Activated CD8-positive, alpha-beta T cell treated with anti-CD3 and anti-CD28 coated beads, Interleukin-2, amount 10 ng/mL, durations not matched to agents 7 days and 5 days (primary cell): ENCODE results near the gene MYO1A. TPM values are rescaled to one million over a fixed set of nuclear protein-coding genes. Genes with fewer than 3 reads are reported as not detected.
"Not testable (repeated sequence)": the region's sequence is repeated elsewhere in the genome, so short reads cannot be mapped to it uniquely, and the experiment has no call there.

Source experiments
- ATAC-seq: fragments of 150-1000 bp; cut with Tn5 transposase; one replicate; pipeline ENCODE4 v1.10.0; 2021; ENCODE audit warnings: moderate library complexity
- CTCF ChIA-PET: fragments of 350-600 bp; sonication (Branson Sonifier 250); formaldehyde crosslinking; loops from one replicate; lab custom pipeline; 2021; ENCODE audit warnings: antibody characterized with exemption; lab: Charles Lee
- POLR2A ChIA-PET: fragments of 350-600 bp; sonication (Branson Sonifier 250); formaldehyde crosslinking; loops from one replicate; lab custom pipeline; 2021; ENCODE audit warnings: antibody characterized with exemption; lab: Charles Lee
- DNase-seq: peaks from one replicate; pipeline ENCODE4 v3.0.0-alpha.2; 2020
- H3K27ac Mint-ChIP-seq: one replicate; pipeline ENCODE4 v1.8.0; 2021; ENCODE audit warnings: mild to moderate bottlenecking, mixed read lengths
- H3K27me3 Mint-ChIP-seq: one replicate; pipeline ENCODE4 v1.8.0; 2021; ENCODE audit warnings: low read depth, mixed read lengths
- H3K36me3 Mint-ChIP-seq: one replicate; pipeline ENCODE4 v1.8.0; 2021; ENCODE audit warnings: low read depth, mixed read lengths
- H3K4me1 Mint-ChIP-seq: one replicate; pipeline ENCODE4 v1.8.0; 2021; ENCODE audit warnings: low read depth, mixed read lengths
- H3K4me3 Mint-ChIP-seq: one replicate; pipeline ENCODE4 v1.8.0; 2021; ENCODE audit warnings: mild to moderate bottlenecking, mixed read lengths
- H3K9me3 Mint-ChIP-seq: one replicate; pipeline ENCODE4 v1.8.0; 2022; ENCODE audit warnings: mixed read lengths; ENCODE audit not compliant: insufficient read depth
- total RNA-seq, 2 experiments: library from RNA; stranded (reverse); gene quantifications; one replicate each; pipeline ENCODE4 v1.2.3, GENCODE V29; 2021

The MYO1A gene
- total RNA-seq, 2 experiments from 2014 or later = 1.3 to 1.4 TPM

GRCh38 chr12:57033431-57033830 lies 16.5 kb downstream of the MYO1A start:
- Mint-ChIP-seq H3K4me3 (no peak overlapping the region), H3K27ac (no peak overlapping the region), H3K9me3 (no peaks in the 10 kb centered on the region), H3K4me1 (peaks cover 18% of the 10 kb centered on the region), H3K27me3 (no peaks in the 10 kb centered on the region), H3K36me3 (no peaks in the 10 kb centered on the region)
- CTCF ChIA-PET = interaction anchor here (0.9 to 16.8 kb wide), 7 partner anchors 15 to 78 kb away, joined by 3 to 229 read pairs (median 15); partner anchors contain the start of genes MYO1A and STAT6
- ATAC-seq (no peak), DNase-seq (no peak)
- POLR2A ChIA-PET = interaction anchor here (1.9 kb wide), 1 partner anchor 14 kb away, joined by 8 read pairs; no protein-coding TSS in a partner anchor

- POLR2A ChIA-PET = interaction anchor here (0.8 to 2.1 kb wide), 4 partner anchors 16 to 80 kb away, joined by 4 to 9 read pairs (median 8); partner anchors contain the start of gene MYO1A
These were observed 18.1 kb downstream of the MYO1A start for GRCh38 chr12:57031789-57032188.

GRCh38 chr12:57031138-57031725 lies 18.7 kb downstream of the MYO1A start:
- Mint-ChIP-seq H3K4me1 (peaks cover 35% of the 10 kb centered on the region), H3K9me3 (no peaks in the 10 kb centered on the region), H3K27ac (peak overlapping the region; percentile 73), H3K4me3 (no peak overlapping the region), H3K36me3 (no peaks in the 10 kb centered on the region), H3K27me3 (no peaks in the 10 kb centered on the region)
- ATAC-seq = peak; percentile 75
- ChIA-PET CTCF (interaction anchor here (0.9 to 16.8 kb wide), 22 partner anchors 8 to 277 kb away, joined by 3 to 229 read pairs (median 9); partner anchors contain the start of genes MYO1A, STAT6 and TAC3), POLR2A (interaction anchor here (0.6 to 2.1 kb wide), 6 partner anchors 16 to 81 kb away, joined by 3 to 9 read pairs (median 6); partner anchors contain the start of genes MYO1A and STAT6)
- peak; percentile 46 for DNase-seq

More at GRCh38 chr12:57031789-57032188, 18.1 kb downstream of the MYO1A start:
- H3K36me3 Mint-ChIP-seq = no peaks in the 10 kb centered on the region
- no peak for ATAC-seq
- H3K27me3 Mint-ChIP-seq = no peaks in the 10 kb centered on the region
- no peak overlapping the region for H3K4me3 Mint-ChIP-seq
- no peak for DNase-seq
- H3K9me3 Mint-ChIP-seq = no peaks in the 10 kb centered on the region
- CTCF ChIA-PET = interaction anchor here (1.1 to 16.8 kb wide), 21 partner anchors 8 to 278 kb away, joined by 3 to 229 read pairs (median 9); partner anchors contain the start of genes MYO1A, STAT6 and TAC3
- peak overlapping the region; percentile 40 for H3K27ac Mint-ChIP-seq
- H3K4me1 Mint-ChIP-seq = peaks cover 32% of the 10 kb centered on the region

GRCh38 chr12:57029457-57029856 lies 20.5 kb downstream of the MYO1A start:
- Mint-ChIP-seq H3K36me3 (no peaks in the 10 kb centered on the region), H3K9me3 (no peaks in the 10 kb centered on the region), H3K27ac (no peak overlapping the region), H3K4me1 (peaks cover 35% of the 10 kb centered on the region), H3K27me3 (no peaks in the 10 kb centered on the region), H3K4me3 (no peak overlapping the region)
- CTCF ChIA-PET = interaction anchor here (1.3 to 16.8 kb wide), 5 partner anchors 11 to 32 kb away, joined by 4 to 229 read pairs (median 34); partner anchors contain the start of gene MYO1A
- ATAC-seq = no peak
- POLR2A ChIA-PET = interaction anchor here (1.0 kb wide), 1 partner anchor 34 kb away, joined by 3 read pairs; no protein-coding TSS in a partner anchor
- no peak for DNase-seq

- H3K27me3 Mint-ChIP-seq = peaks cover 2% of the 10 kb centered on the region
- no peak overlapping the region for H3K27ac Mint-ChIP-seq
- no peaks in the 10 kb centered on the region for H3K9me3 Mint-ChIP-seq
- ChIA-PET CTCF (interaction anchor here (0.8 to 16.8 kb wide), 11 partner anchors 10 to 270 kb away, joined by 3 to 229 read pairs (median 7); partner anchors contain the start of genes STAT6 and ZBTB39), POLR2A (interaction anchor here (0.7 to 1.3 kb wide), 6 partner anchors 16 to 405 kb away, joined by 3 to 5 read pairs (median 3); partner anchors contain the start of gene NACA)
- no peak overlapping the region for H3K4me3 Mint-ChIP-seq
- no peak for ATAC-seq
- no peaks in the 10 kb centered on the region for H3K36me3 Mint-ChIP-seq
- H3K4me1 Mint-ChIP-seq = peaks cover 35% of the 10 kb centered on the region
- DNase-seq = no peak
These were observed 22.1 kb downstream of the MYO1A start for GRCh38 chr12:57027805-57028153.

- H3K4me3 Mint-ChIP-seq = no peak overlapping the region
- peaks cover 35% of the 10 kb centered on the region for H3K4me1 Mint-ChIP-seq
- DNase-seq = no peak
- H3K9me3 Mint-ChIP-seq = no peaks in the 10 kb centered on the region
- CTCF ChIA-PET = interaction anchor here (0.8 to 16.8 kb wide), 11 partner anchors 9 to 270 kb away, joined by 3 to 229 read pairs (median 7); partner anchors contain the start of genes STAT6 and ZBTB39
- POLR2A ChIA-PET = interaction anchor here (0.7 to 1.3 kb wide), 4 partner anchors 16 to 404 kb away, joined by 3 to 5 read pairs (median 3); no protein-coding TSS in a partner anchor
- peaks cover 2% of the 10 kb centered on the region for H3K27me3 Mint-ChIP-seq
- ATAC-seq = no peak
- no peaks in the 10 kb centered on the region for H3K36me3 Mint-ChIP-seq
- peak overlapping the region; percentile 55 for H3K27ac Mint-ChIP-seq
These were observed 22.7 kb downstream of the MYO1A start for GRCh38 chr12:57027011-57027804.

- ATAC-seq = no peak
- CTCF ChIA-PET = interaction anchor here (0.8 to 16.8 kb wide), 6 partner anchors 14 to 87 kb away, joined by 5 to 229 read pairs (median 6); partner anchors contain the start of gene ZBTB39
- POLR2A ChIA-PET = no interaction called here
- Mint-ChIP-seq H3K9me3 (no peaks in the 10 kb centered on the region), H3K27me3 (peaks cover 2% of the 10 kb centered on the region), H3K36me3 (no peaks in the 10 kb centered on the region), H3K4me3 (no peak overlapping the region), H3K27ac (no peak overlapping the region), H3K4me1 (peaks cover 20% of the 10 kb centered on the region)
- DNase-seq = no peak
These were observed 24.7 kb downstream of the MYO1A start for GRCh38 chr12:57025196-57025595.

GRCh38 chr12:57022324-57022723 lies 27.6 kb downstream of the MYO1A start:
- H3K27me3 Mint-ChIP-seq, POLR2A ChIA-PET, H3K9me3 Mint-ChIP-seq, H3K36me3 Mint-ChIP-seq, H3K4me3 Mint-ChIP-seq, DNase-seq, ATAC-seq: not testable (repeated sequence)
- H3K4me1 Mint-ChIP-seq = peaks cover 15% of the 10 kb centered on the region
- CTCF ChIA-PET = interaction anchor here (0.9 to 1.8 kb wide), 6 partner anchors 9 to 47 kb away, joined by 3 to 6 read pairs (median 3); no protein-coding TSS in a partner anchor
- H3K27ac Mint-ChIP-seq = peak overlapping the region; percentile 15

- no peak overlapping the region for H3K4me3 Mint-ChIP-seq
- H3K27me3 Mint-ChIP-seq = peaks cover 3% of the 10 kb centered on the region
- no peaks in the 10 kb centered on the region for H3K36me3 Mint-ChIP-seq
- ATAC-seq (no peak), DNase-seq (no peak)
- no peaks in the 10 kb centered on the region for H3K9me3 Mint-ChIP-seq
- no peak overlapping the region for H3K27ac Mint-ChIP-seq
- CTCF ChIA-PET = interaction anchor here (0.9 to 2.7 kb wide), 7 partner anchors 11 to 104 kb away, joined by 3 to 15 read pairs (median 7); no protein-coding TSS in a partner anchor
- peaks cover 6% of the 10 kb centered on the region for H3K4me1 Mint-ChIP-seq
- POLR2A ChIA-PET = no interaction called here
These were observed 29.8 kb downstream of the MYO1A start for GRCh38 chr12:57019983-57020719.

- H3K27ac Mint-ChIP-seq = no peak overlapping the region
- H3K9me3 Mint-ChIP-seq = no peaks in the 10 kb centered on the region
- ChIA-PET POLR2A (no interaction called here), CTCF (interaction anchor here (0.7 to 2.7 kb wide), 9 partner anchors 10 to 105 kb away, joined by 3 to 15 read pairs (median 4); no protein-coding TSS in a partner anchor)
- peaks cover 6% of the 10 kb centered on the region for H3K4me1 Mint-ChIP-seq
- H3K27me3 Mint-ChIP-seq = peaks cover 8% of the 10 kb centered on the region
- ATAC-seq (no peak), DNase-seq (no peak)
- no peak overlapping the region for H3K4me3 Mint-ChIP-seq
- no peaks in the 10 kb centered on the region for H3K36me3 Mint-ChIP-seq
These were observed 31.0 kb downstream of the MYO1A start for GRCh38 chr12:57018906-57019305.
